OCI-LY3 (cell line): ENCODE data around the gene NSMCE4A.

Source experiments
- CTCF ChIP-seq: fragments of 200-600, 300-600 bp; sonication (generic); IDR thresholded peaks from 2 replicates; pipeline ENCODE4 v1.5.1; 2014; ENCODE audit warnings: antibody characterized with exemption, low read length, low read depth
- EZH2phosphoT487 ChIP-seq: fragments of 200-600 bp; shearing (Covaris generic); IDR thresholded peaks from 2 replicates; pipeline ENCODE4 v1.6.1; 2018; ENCODE audit warnings: antibody characterized with exemption, mixed run types, low read depth

GRCh38 chr10:121959671-121960070, 15.3 kb downstream of the NSMCE4A start:
- TF ChIP-seq CTCF (no peak), EZH2phosphoT487 (no peak)
